PC-3 (cell line): ENCODE data around the gene FARP1. TPM values are rescaled to one million over a fixed set of nuclear protein-coding genes. Genes with fewer than 3 reads are reported as not detected.

Source experiments
- ATAC-seq: fragments of 200-7000 bp; cut with Tn5 transposase; 2 replicates; pipeline ENCODE4 v1.9.1; 2020; ENCODE audit warnings: mild to moderate bottlenecking, moderate library complexity
- BruUV-seq: library from RNA; stranded (reverse); fragments of 400-500 nt; replicated peaks from 2 replicates; lab custom pipeline; 2021; lab: Mats Ljungman, UMichigan
- CTCF ChIA-PET: fragments of 300-600 bp; sonication (Branson Sonifier 250); formaldehyde crosslinking; loops from one replicate; lab custom pipeline; 2022; ENCODE audit warnings: antibody characterized with exemption; lab: Charles Lee
- POLR2A ChIA-PET: fragments of 300-600 bp; sonication (Branson Sonifier 250); formaldehyde crosslinking; loops from one replicate; lab custom pipeline; 2022; ENCODE audit warnings: antibody characterized with exemption; ENCODE audit not compliant: unreplicated experiment; lab: Charles Lee
- DNase-seq: peaks from one replicate; pipeline ENCODE4 v3.0.0-alpha.2; 2015
- H2AFZ ChIP-seq: fragments of 300-600 bp; sonication (generic); 2 replicates; pipeline ENCODE4 v1.6.0; 2016; ENCODE audit warnings: antibody characterized with exemption, low read length
- H3F3A ChIP-seq: fragments of 300-600 bp; sonication (generic); one replicate; pipeline ENCODE4 v1.6.0; 2017; ENCODE audit warnings: antibody characterized with exemption, low read length, control low read depth, mild to moderate bottlenecking; ENCODE audit not compliant: unreplicated experiment
- H3K27ac ChIP-seq: fragments of 300-600 bp; sonication (generic); 2 replicates; pipeline ENCODE4 v1.5.1; 2016; ENCODE audit warnings: mild to moderate bottlenecking, low read length
- H3K27me3 ChIP-seq: fragments of 300-600 bp; sonication (generic); 2 replicates; pipeline ENCODE4 v1.6.1; 2016; ENCODE audit warnings: low read length, mixed read lengths
- H3K36me3 ChIP-seq: fragments of 300-600 bp; sonication (generic); 2 replicates; pipeline ENCODE4 v1.6.1; 2016; ENCODE audit warnings: low read depth, mixed run types, low read length, mixed read lengths
- H3K4me1 ChIP-seq: fragments of 300-600 bp; sonication (generic); 2 replicates; pipeline ENCODE4 v1.5.1; 2016; ENCODE audit warnings: low read length; ENCODE audit not compliant: insufficient read depth
- H3K4me2 ChIP-seq: fragments of 300-600 bp; sonication (generic); 2 replicates; pipeline ENCODE4 v1.6.0; 2016; ENCODE audit warnings: low read length
- H3K4me3 ChIP-seq: fragments of 300-600 bp; sonication (generic); 2 replicates; pipeline ENCODE4 v1.5.1; 2016; ENCODE audit warnings: mild to moderate bottlenecking, low read length, mixed read lengths
- H3K79me2 ChIP-seq: fragments of 300-600 bp; sonication (generic); 2 replicates; pipeline ENCODE4 v1.6.1; 2017; ENCODE audit warnings: low read length, mixed read lengths
- H3K9ac ChIP-seq: fragments of 300-600 bp; sonication (generic); 2 replicates; pipeline ENCODE4 v1.6.0; 2016; ENCODE audit warnings: mild to moderate bottlenecking, low read length
- H3K9me2 ChIP-seq: fragments of 300-600 bp; sonication (generic); replicated peaks from 2 replicates; pipeline ENCODE4 v1.6.1; 2016; ENCODE audit warnings: mixed run types, low read length, mixed read lengths
- H3K9me3 ChIP-seq: fragments of 300-600 bp; sonication (generic); 2 replicates; pipeline ENCODE4 v1.6.1; 2016; ENCODE audit warnings: low read length, mixed read lengths
- H4K20me1 ChIP-seq: fragments of 300-600 bp; sonication (generic); 2 replicates; pipeline ENCODE4 v1.6.1; 2016; ENCODE audit warnings: low read length, mixed read lengths
- EZH2 ChIP-seq: fragments of 300-600 bp; sonication (generic); IDR thresholded peaks from one replicate; pipeline ENCODE4 v1.6.1; 2017; ENCODE audit warnings: antibody characterized with exemption, mild to moderate bottlenecking, low read length; ENCODE audit not compliant: unreplicated experiment
- EZH2phosphoT487 ChIP-seq: fragments of 300-600 bp; sonication (generic); IDR thresholded peaks from 2 replicates; pipeline ENCODE4 v1.6.1; 2018; ENCODE audit warnings: mild to moderate bottlenecking, antibody characterized with exemption, low read length, borderline replicate concordance
- intact Hi-C: fragments of 100-400 bp; cut with micrococcal nuclease; formaldehyde crosslinking; loops from 2 replicates; pipeline ENCODE4 v1.9.0; 2023
- total RNA-seq: library from RNA; depleted of rRNA; stranded (reverse); fragments of >200 nt; gene quantifications from 2 replicates; pipeline ENCODE4 v1.2.3, GENCODE V29; 2014
- TF ChIP-seq, protein P1 (sequence below): fragments of 300-600 bp; sonication (generic); conservative IDR thresholded peaks from 2 replicates; pipeline ENCODE4 v1.5.1; 2017; ENCODE audit warnings: antibody characterized with exemption, low read depth, mild to moderate bottlenecking, low read length

The FARP1 gene
- total RNA-seq, 1 experiment from 2014 or later = 18.2 TPM

DNA sequence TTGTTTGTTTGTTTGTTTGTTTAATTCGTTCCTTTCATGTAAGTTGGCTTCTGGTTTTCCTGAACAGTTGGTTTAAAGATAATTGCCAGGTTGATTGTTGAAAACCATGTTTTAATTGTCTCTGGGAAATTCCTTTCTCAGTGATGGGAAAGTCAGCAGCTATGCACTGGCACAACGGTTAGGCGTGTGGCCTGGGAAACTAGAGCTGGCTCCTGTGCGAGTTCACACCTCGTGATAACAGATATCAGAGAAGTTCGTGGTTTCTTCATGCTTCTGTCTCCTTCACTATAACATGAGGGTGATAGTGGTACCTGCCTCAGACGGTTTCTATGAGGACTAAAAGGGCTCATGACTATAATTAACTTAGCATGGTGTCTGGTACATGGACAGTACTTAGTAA, 280.5 kb downstream of the FARP1 start:
- Histone ChIP-seq H3K79me2 (no peaks in the 10 kb centered on the region), H3K4me1 (no peaks in the 10 kb centered on the region), H2AFZ (no peak overlapping the region), H3F3A (no peaks in the 10 kb centered on the region), H3K9ac (no peak overlapping the region), H3K9me3 (no peaks in the 10 kb centered on the region), H3K4me3 (no peak overlapping the region), H3K36me3 (no peaks in the 10 kb centered on the region), H3K4me2 (no peak overlapping the region), H3K27me3 (no peaks in the 10 kb centered on the region), H4K20me1 (no peaks in the 10 kb centered on the region), H3K9me2 (no peaks in the 10 kb centered on the region), H3K27ac (no peak overlapping the region)
- DNase-seq (no peak), ATAC-seq (no peak)
- BruUV-seq = no TSS peak
- ChIA-PET POLR2A (no interaction called here), CTCF (no interaction called here)
- TF ChIP-seq EZH2 = no peak
- TF ChIP-seq EZH2phosphoT487 = no peak
- TF ChIP-seq, protein P1, sequence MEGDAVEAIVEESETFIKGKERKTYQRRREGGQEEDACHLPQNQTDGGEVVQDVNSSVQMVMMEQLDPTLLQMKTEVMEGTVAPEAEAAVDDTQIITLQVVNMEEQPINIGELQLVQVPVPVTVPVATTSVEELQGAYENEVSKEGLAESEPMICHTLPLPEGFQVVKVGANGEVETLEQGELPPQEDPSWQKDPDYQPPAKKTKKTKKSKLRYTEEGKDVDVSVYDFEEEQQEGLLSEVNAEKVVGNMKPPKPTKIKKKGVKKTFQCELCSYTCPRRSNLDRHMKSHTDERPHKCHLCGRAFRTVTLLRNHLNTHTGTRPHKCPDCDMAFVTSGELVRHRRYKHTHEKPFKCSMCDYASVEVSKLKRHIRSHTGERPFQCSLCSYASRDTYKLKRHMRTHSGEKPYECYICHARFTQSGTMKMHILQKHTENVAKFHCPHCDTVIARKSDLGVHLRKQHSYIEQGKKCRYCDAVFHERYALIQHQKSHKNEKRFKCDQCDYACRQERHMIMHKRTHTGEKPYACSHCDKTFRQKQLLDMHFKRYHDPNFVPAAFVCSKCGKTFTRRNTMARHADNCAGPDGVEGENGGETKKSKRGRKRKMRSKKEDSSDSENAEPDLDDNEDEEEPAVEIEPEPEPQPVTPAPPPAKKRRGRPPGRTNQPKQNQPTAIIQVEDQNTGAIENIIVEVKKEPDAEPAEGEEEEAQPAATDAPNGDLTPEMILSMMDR = no peak
- intact Hi-C loops = no loop called here

- Histone ChIP-seq H3K9ac (no peak overlapping the region), H3K27ac (no peak overlapping the region), H3K36me3 (no peaks in the 10 kb centered on the region), H3K4me2 (no peak overlapping the region), H3F3A (no peaks in the 10 kb centered on the region), H3K4me1 (no peaks in the 10 kb centered on the region), H3K27me3 (no peaks in the 10 kb centered on the region), H3K9me2 (no peaks in the 10 kb centered on the region), H2AFZ (no peak overlapping the region), H4K20me1 (no peaks in the 10 kb centered on the region), H3K9me3 (no peaks in the 10 kb centered on the region), H3K79me2 (no peaks in the 10 kb centered on the region), H3K4me3 (no peak overlapping the region)
- TF ChIP-seq EZH2 (no peak), EZH2phosphoT487 (no peak)
- TF ChIP-seq, protein P1 = no peak
- BruUV-seq = no TSS peak
- POLR2A ChIA-PET = no interaction called here
- CTCF ChIA-PET = no interaction called here
- ATAC-seq = no peak
- DNase-seq = no peak
- intact Hi-C loops = no loop called here
Measured at GRCh38 chr13:98427331-98427995, 284.6 kb downstream of the FARP1 start.

- TF ChIP-seq EZH2 (no peak), EZH2phosphoT487 (no peak)
- TF ChIP-seq, protein P1 = no peak
Measured at GRCh38 chr13:98428256-98428966, 285.5 kb downstream of the FARP1 start.

More at GRCh38 chr13:98428256-98428966, 285.5 kb downstream of the FARP1 start:
- Histone ChIP-seq H4K20me1 (no peaks in the 10 kb centered on the region), H3K9me3 (no peaks in the 10 kb centered on the region), H3K4me3 (no peak overlapping the region), H3K4me1 (no peaks in the 10 kb centered on the region), H3K4me2 (no peak overlapping the region), H3K27ac (no peak overlapping the region), H3K9ac (no peak overlapping the region), H2AFZ (no peak overlapping the region), H3F3A (no peaks in the 10 kb centered on the region), H3K9me2 (no peaks in the 10 kb centered on the region), H3K79me2 (no peaks in the 10 kb centered on the region), H3K36me3 (no peaks in the 10 kb centered on the region), H3K27me3 (no peaks in the 10 kb centered on the region)
- ChIA-PET CTCF (no interaction called here), POLR2A (no interaction called here)
- intact Hi-C loops = no loop called here
- peak; percentile 39 for ATAC-seq
- no TSS peak for BruUV-seq
- no peak for DNase-seq
